A549 (cell line): ENCODE measurements around the gene SETD3. TPM values are rescaled to one million over a fixed set of nuclear protein-coding genes. Genes with fewer than 3 reads are reported as not detected.

Experiments used
- ATAC-seq, 2 experiments: fragments of 200-7000 bp in 1 of 2; fragments of >200 bp in 1 of 2; cut with Nextera tagmentation in 1 of 2; cut with Tn5 transposase in 1 of 2; 3 replicates each; pipeline versions ENCODE4 v1.8.0 to v1.9.1; 2018 to 2020; ENCODE audit warnings: mild to moderate bottlenecking in 1 of 2, moderate library complexity in 1 of 2
- CTCF ChIA-PET: fragments of 300-600 bp; sonication (Branson Sonifier 250); formaldehyde crosslinking; extraction: SDS; loops from one replicate; lab custom pipeline; 2021; ENCODE audit warnings: antibody characterized with exemption, inconsistent platforms; lab: Yijun Ruan, JAX
- POLR2A ChIA-PET: fragments of 350-600 bp; formaldehyde crosslinking; extraction: SDS; loops from one replicate; lab custom pipeline; 2021; ENCODE audit warnings: antibody characterized with exemption, inconsistent platforms; lab: Yijun Ruan, JAX
- DNase-seq, 2 experiments: peaks; one replicate each; pipeline versions ENCODE4 v3.0.0 to v3.0.0-alpha.2; 2011 to 2016; ENCODE audit warnings: low read depth in 1 of 2, low spot score in 1 of 2
- FAIRE-seq: peaks from 2 replicates; lab custom pipeline; 2011; peaks lifted over from hg19 to GRCh38; lab: Jason Lieb, UNC
- H3K27ac ChIP-seq, 2 experiments: fragments of >200 bp; sonication (Bioruptor Twin); formaldehyde crosslinking; 3 replicates each; pipeline ENCODE4 v1.5.1; 2016 to 2017
- H3K4me1 ChIP-seq: fragments of >200 bp; sonication (Bioruptor Twin); formaldehyde crosslinking; 3 replicates; pipeline ENCODE4 v1.6.1; 2016
- H3K4me2 ChIP-seq: fragments of >200 bp; sonication (Bioruptor Twin); formaldehyde crosslinking; 3 replicates; pipeline ENCODE4 v1.6.1; 2016
- H3K4me3 ChIP-seq: fragments of >200 bp; sonication (Bioruptor Twin); formaldehyde crosslinking; 3 replicates; pipeline ENCODE4 v1.5.1; 2016
- H3K9me3 ChIP-seq: fragments of >200 bp; sonication (Bioruptor Twin); formaldehyde crosslinking; 3 replicates; pipeline ENCODE4 v1.6.1; 2016
- CBX8 ChIP-seq: fragments of 200-600 bp; sonication (generic); IDR thresholded peaks from 2 replicates; pipeline ENCODE4 v1.6.1; 2016
- CEBPB ChIP-seq, 2 experiments: fragments of >200 bp in 1 of 2; sonication (Bioruptor Twin) in 1 of 2; formaldehyde crosslinking in 1 of 2; IDR thresholded peaks; 2 replicates each; pipeline ENCODE4 v1.6.1; 2012 to 2016
- E2F6 ChIP-seq: IDR thresholded peaks from 2 replicates; pipeline ENCODE4 v1.6.1; 2012; ENCODE audit warnings: low read depth, borderline replicate concordance
- ESRRA ChIP-seq: fragments of 150-350 bp; IDR thresholded peaks from 2 replicates; pipeline ENCODE4 v1.6.1; 2014; ENCODE audit warnings: mild to moderate bottlenecking, low read length, borderline replicate concordance
- FOSL2 ChIP-seq, 2 experiments: fragments of 450-650 bp in 1 of 2; fragments of >200 bp in 1 of 2; sonication (Bioruptor Twin) in 1 of 2; formaldehyde crosslinking; IDR thresholded peaks; 2 replicates each; pipeline versions ENCODE4 v1.5.0 to v1.6.1; 2016 to 2020; ENCODE audit warnings: mild to moderate bottlenecking in 1 of 2, moderate library complexity in 1 of 2
- HDAC2 ChIP-seq: fragments of 200-600 bp; sonication (generic); IDR thresholded peaks from 2 replicates; pipeline ENCODE4 v1.6.1; 2016
- HEYL ChIP-seq: fragments of 250-450 bp; sonication (Bioruptor Pico); IDR thresholded peaks from 2 replicates; pipeline ENCODE4 v1.8.0; 2021; ENCODE audit warnings: mild to moderate bottlenecking, moderate library complexity
- HOXB5 ChIP-seq: fragments of 250-450 bp; sonication (Bioruptor Pico); IDR thresholded peaks from 2 replicates; pipeline ENCODE4 v1.5.0; 2020; ENCODE audit warnings: mild to moderate bottlenecking, moderate library complexity
- JUN ChIP-seq, 2 experiments: fragments of >200 bp; sonication (Bioruptor Twin); formaldehyde crosslinking; IDR thresholded peaks; 2 replicates in 1 of 2; 3 replicates in 1 of 2; pipeline ENCODE4 v1.6.1; 2016 to 2017
- KDM1A ChIP-seq: fragments of 200-600 bp; sonication (generic); IDR thresholded peaks from 2 replicates; pipeline ENCODE4 v1.6.1; 2016; ENCODE audit warnings: low read depth, mild to moderate bottlenecking
- KDM5A ChIP-seq: fragments of 200-600 bp; sonication (generic); IDR thresholded peaks from 2 replicates; pipeline ENCODE4 v1.6.1; 2016; ENCODE audit warnings: antibody characterized with exemption, mild to moderate bottlenecking
- MAFK ChIP-seq: fragments of 450-650 bp; IDR thresholded peaks from 2 replicates; pipeline ENCODE4 v1.6.1; 2014; ENCODE audit not compliant: partially characterized antibody
- MAX ChIP-seq: IDR thresholded peaks from 2 replicates; pipeline ENCODE4 v1.6.1; 2012
- NFE2L2 ChIP-seq: fragments of 150-350 bp; conservative IDR thresholded peaks from 2 replicates; pipeline ENCODE4 v1.6.1; 2014; ENCODE audit warnings: low read length
- POLR2A ChIP-seq: IDR thresholded peaks from 2 replicates; pipeline ENCODE4 v1.6.1; 2012; ENCODE audit warnings: mild to moderate bottlenecking, low read length
- RAD21 ChIP-seq, 2 experiments: fragments of >200 bp in 1 of 2; sonication (Bioruptor Twin) in 1 of 2; formaldehyde crosslinking in 1 of 2; IDR thresholded peaks in 1 of 2; conservative IDR thresholded peaks in 1 of 2; 2 replicates in 1 of 2; 3 replicates in 1 of 2; pipeline ENCODE4 v1.6.1; 2012 to 2018; ENCODE audit warnings: inconsistent platforms in 1 of 2
- SMC3 ChIP-seq: fragments of >200 bp; sonication (Bioruptor Twin); formaldehyde crosslinking; IDR thresholded peaks from 3 replicates; pipeline ENCODE4 v1.6.1; 2018; ENCODE audit warnings: inconsistent platforms
- SREBF2 ChIP-seq: fragments of 450-650 bp; IDR thresholded peaks from 2 replicates; pipeline ENCODE4 v1.6.1; 2014; ENCODE audit warnings: mild to moderate bottlenecking, moderate library complexity
- TFCP2L1 ChIP-seq: fragments of 250-450 bp; sonication (Bioruptor Pico); IDR thresholded peaks from 2 replicates; pipeline ENCODE4 v1.5.0; 2021; ENCODE audit warnings: mild to moderate bottlenecking
- ZC3H11A ChIP-seq: fragments of 450-650 bp; IDR thresholded peaks from 2 replicates; pipeline ENCODE4 v1.6.1; 2014; ENCODE audit warnings: antibody characterized with exemption, mild to moderate bottlenecking
- ZSCAN20 ChIP-seq: fragments of 250-450 bp; sonication (Bioruptor Pico); IDR thresholded peaks from 2 replicates; pipeline ENCODE4 v1.8.0; 2022; ENCODE audit warnings: mild to moderate bottlenecking, moderate library complexity
- WGBS: methylation state at CpG from one replicate; pipeline ENCODE4 v1.1.6; 2017; ENCODE audit errors: missing lambda C conversion rate; 5-methylcytosine and 5-hydroxymethylcytosine counted together
- polyA plus RNA-seq, 4 experiments: library from polyadenylated mRNA; depleted of rRNA in 3 of 4; stranded (reverse); fragments of >200 nt; fragmentation: RNase III in 1 of 4; extraction: RNeasy Plus Mini Kit Qiagen cat#74134 plus additional on column Dnase treatment in 1 of 4; gene quantifications; 2 replicates in 3 of 4; 3 replicates in 1 of 4; pipeline ENCODE4 v1.2.3, GENCODE V29; 2011 to 2017

Gene SETD3
- polyA plus RNA-seq, 2 of the 4 experiments (the other 2 are of a cell fraction), result 43.1 to 59.7 TPM

GRCh38 chr14:99522934-99523703 is 42.5 kb upstream of the SETD3 start:
- Histone ChIP-seq H3K4me3 (peak overlapping the region; percentile 14; the same call in 1 of the 3 replicates), H3K4me1 (peaks cover 60% of the 10 kb centered on the region), H3K4me2 (peak overlapping the region; percentile 84), H3K9me3 (no peaks in the 10 kb centered on the region), H3K27ac (peak overlapping the region; percentile 77 to 90)
- DNase-seq (no peak), ATAC-seq (peak in 1 of 2 experiments; percentile 9; a peak in 3 of 6 replicates), FAIRE-seq (no peak)
- 24% methylated on average over 11 of the region's 14 CpGs for WGBS
- POLR2A ChIA-PET, result interaction anchor here (1.0 kb wide), 1 partner anchor 42 kb away, joined by 3 read pairs; the partner anchor contains the start of gene SETD3
- CTCF ChIA-PET, result interaction anchor here (0.8 to 8.7 kb wide), 13 partner anchors 10 to 143 kb away, joined by 3 to 105 read pairs (median 10); no protein-coding TSS in a partner anchor
- TF ChIP-seq JUN (IDR thresholded peaks at IDR 0.05) (0 out of 5 replicates have a peak, but pooled peaks of 1 of the 2 experiments have one; percentile 23), ZSCAN20 (CRISPR knock-in tag) (no peak)
- TF ChIP-seq, all 56 proteins: peak for 1

DNA sequence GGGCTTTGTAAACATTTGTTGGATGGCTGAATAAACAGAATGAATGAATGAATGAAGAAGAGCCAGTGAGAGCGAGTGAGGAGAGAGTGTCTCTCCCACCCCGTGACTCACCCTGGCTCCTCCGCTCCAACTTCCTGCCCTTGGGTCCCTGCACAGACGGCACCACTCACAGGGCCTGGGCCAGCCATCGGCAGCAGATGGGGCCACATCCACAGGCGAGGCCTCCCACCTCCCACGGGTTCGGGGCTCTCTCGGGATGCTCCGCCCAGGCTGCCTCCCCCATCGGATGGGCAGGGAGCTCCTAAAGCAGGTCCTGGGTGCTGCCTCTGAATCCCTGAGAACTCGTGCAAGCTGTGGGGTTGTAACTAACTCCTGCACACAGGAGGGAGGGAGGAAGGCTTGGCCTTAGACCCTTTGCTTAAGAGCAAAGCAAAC is 41.8 kb upstream of the SETD3 start:
- CTCF ChIA-PET, result interaction anchor here (0.8 to 8.7 kb wide), 10 partner anchors 10 to 144 kb away, joined by 3 to 105 read pairs (median 8); no protein-coding TSS in a partner anchor
- no peak for TF ChIP-seq MAX
- TF ChIP-seq FOSL2 (IDR thresholded peaks at IDR 0.05), result no peak
- TF ChIP-seq FOSL2 (CRISPR knock-in tag; IDR thresholded peaks at IDR 0.05), result peak; percentile 69
- Histone ChIP-seq H3K4me2 (peak overlapping the region; percentile 84), H3K27ac (peak overlapping the region; percentile 77 to 90), H3K9me3 (no peaks in the 10 kb centered on the region), H3K4me3 (0 out of 3 replicates have a peak overlapping the region, but pooled peaks have one; percentile 14), H3K4me1 (peaks cover 53% of the 10 kb centered on the region)
- ATAC-seq (peak; percentile 46 to 68), FAIRE-seq (no peak), DNase-seq (peak; percentile 53 to 55)
- 6% methylated on average over 8 of the region's 12 CpGs for WGBS
- POLR2A ChIA-PET, result no interaction called here

DNA sequence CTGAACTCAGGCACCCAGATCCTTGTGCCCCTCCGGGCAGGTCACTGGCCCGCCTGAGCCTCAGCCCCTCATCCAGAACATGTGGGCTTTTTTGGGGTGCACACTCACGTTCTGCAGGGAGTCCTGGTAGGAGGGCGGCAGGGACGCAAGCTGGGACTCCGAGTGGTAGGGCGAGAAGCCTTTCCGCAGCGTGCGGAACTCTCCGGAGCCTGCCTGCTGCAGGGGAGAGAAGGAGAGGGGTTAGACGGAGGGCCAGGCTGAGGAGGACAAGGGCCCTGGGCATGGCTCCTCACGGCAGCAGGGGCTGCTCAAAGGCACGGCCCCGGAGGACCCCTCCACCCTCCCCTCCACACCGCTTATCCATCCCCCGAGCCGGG is 41.4 kb upstream of the SETD3 start:
- FAIRE-seq, result no peak
- CTCF ChIA-PET, result interaction anchor here (0.8 to 8.7 kb wide), 9 partner anchors 9 to 364 kb away, joined by 3 to 105 read pairs (median 4); no protein-coding TSS in a partner anchor
- H3K4me3 ChIP-seq, result no peak overlapping the region
- H3K27ac ChIP-seq, result peak overlapping the region; percentile 77 to 90
- WGBS, result 88% methylated on average over 18 of the region's 18 CpGs
- POLR2A ChIA-PET, result no interaction called here
- no peaks in the 10 kb centered on the region for H3K9me3 ChIP-seq
- DNase-seq, result no peak
- peaks cover 49% of the 10 kb centered on the region for H3K4me1 ChIP-seq
- TF ChIP-seq ESRRA (no peak), ZC3H11A (no peak), KDM5A (no peak), KDM1A (no peak), TFCP2L1 (CRISPR knock-in tag) (no peak), HDAC2 (no peak), E2F6 (no peak), ZSCAN20 (CRISPR knock-in tag) (no peak), SREBF2 (no peak), POLR2A (no peak), MAFK (no peak), NFE2L2 (no peak), CBX8 (no peak)
- no peak for ATAC-seq
- peak overlapping the region; percentile 84 for H3K4me2 ChIP-seq

- POLR2A ChIA-PET, result no interaction called here
These were observed 40.7 kb upstream of the SETD3 start for GRCh38 chr14:99521176-99522024.

More at GRCh38 chr14:99521176-99522024, 40.7 kb upstream of the SETD3 start:
- WGBS, result 95% methylated on average over 19 of the region's 25 CpGs
- TF ChIP-seq MAFK (no peak), HEYL (no peak), RAD21 (conservative IDR thresholded peaks at IDR 0.05 in 1 of 2, IDR thresholded peaks at IDR 0.05 in 1 of 2) (no peak), HOXB5 (no peak), ESRRA (no peak), CEBPB (IDR thresholded peaks at IDR 0.05) (no peak), SMC3 (no peak)
- H3K4me3 ChIP-seq, result no peak overlapping the region
- no peak for ATAC-seq
- peaks cover 49% of the 10 kb centered on the region for H3K4me1 ChIP-seq
- FAIRE-seq, result no peak
- no peak overlapping the region for H3K4me2 ChIP-seq
- CTCF ChIA-PET, result interaction anchor here (0.8 to 8.7 kb wide), 13 partner anchors 9 to 368 kb away, joined by 3 to 105 read pairs (median 4); no protein-coding TSS in a partner anchor
- H3K27ac ChIP-seq, result peak overlapping the region in 1 of 2 experiments; percentile 90; a peak in 3 of 6 replicates
- no peaks in the 10 kb centered on the region for H3K9me3 ChIP-seq
- DNase-seq, result no peak
